ENCODE measurements around the gene TBC1D9B. TPM values are rescaled to one million over a fixed set of nuclear protein-coding genes. Genes with fewer than 3 reads are reported as not detected.

Gene TBC1D9B
- total and polyA plus RNA-seq, 2 experiments from 2014 or later: 55.7 to 78.8 TPM

DNA sequence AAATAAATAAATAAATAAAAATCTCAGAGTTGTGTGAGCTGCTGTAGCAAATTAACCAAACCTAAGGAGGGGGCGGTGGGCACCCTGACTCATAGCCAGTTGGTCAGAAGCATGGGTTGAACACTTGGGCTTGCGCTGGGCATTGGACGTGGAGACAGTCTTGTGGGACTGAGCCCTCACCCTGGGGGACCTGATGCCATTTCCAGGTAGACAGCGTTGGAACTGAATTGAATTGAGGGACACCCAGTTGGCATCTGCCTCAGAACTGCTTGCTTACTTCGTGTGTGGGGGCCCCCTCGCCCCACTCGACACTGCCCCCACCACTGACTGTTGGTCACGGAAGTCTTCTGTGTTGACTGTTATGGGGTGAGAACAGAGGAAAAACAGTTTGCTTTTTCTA is 19.0 kb upstream of the TBC1D9B start:
- Histone ChIP-seq H3K36me3 (ENCODE audit: low read depth) (no peaks in the 10 kb centered on the region), H3K27ac (no peak overlapping the region), H3F3A (ENCODE audit: insufficient read depth) (no peaks in the 10 kb centered on the region), H3K4me1 (ENCODE audit: insufficient read depth) (no peaks in the 10 kb centered on the region), H3K4me2 (ENCODE audit: unreplicated experiment) (no peak overlapping the region), H3K79me2 (ENCODE audit: insufficient read depth) (no peaks in the 10 kb centered on the region), H3K4me3 (no peak overlapping the region), H4K20me1 (ENCODE audit: insufficient read depth) (no peaks in the 10 kb centered on the region), H3K9me3 (ENCODE audit: low read depth) (no peaks in the 10 kb centered on the region), H3K9me2 (ENCODE audit: insufficient read depth) (no peaks in the 10 kb centered on the region), H3K9ac (no peak overlapping the region), H2AFZ (no peak overlapping the region), H3K27me3 (replicated peaks; ENCODE audit: insufficient read depth) (no peaks in the 10 kb centered on the region)
- TF ChIP-seq EZH2phosphoT487 (IDR thresholded peaks at IDR 0.05; ENCODE audit: insufficient read depth, low read depth) (no peak), EZH2 (IDR thresholded peaks at IDR 0.05; ENCODE audit: insufficient read depth, poor library complexity, severe bottlenecking) (no peak)
- in situ Hi-C loops (cut with MboI): no loop called here
- 54 to 56% methylated on average over 8 of the region's 8 CpGs for WGBS, 2 experiments (ENCODE audit: low coverage in 1 of 2, low lambda C conversion rate in 2 of 2, missing lambda C conversion rate in 2 of 2)
- DNase-seq: no peak

DNA sequence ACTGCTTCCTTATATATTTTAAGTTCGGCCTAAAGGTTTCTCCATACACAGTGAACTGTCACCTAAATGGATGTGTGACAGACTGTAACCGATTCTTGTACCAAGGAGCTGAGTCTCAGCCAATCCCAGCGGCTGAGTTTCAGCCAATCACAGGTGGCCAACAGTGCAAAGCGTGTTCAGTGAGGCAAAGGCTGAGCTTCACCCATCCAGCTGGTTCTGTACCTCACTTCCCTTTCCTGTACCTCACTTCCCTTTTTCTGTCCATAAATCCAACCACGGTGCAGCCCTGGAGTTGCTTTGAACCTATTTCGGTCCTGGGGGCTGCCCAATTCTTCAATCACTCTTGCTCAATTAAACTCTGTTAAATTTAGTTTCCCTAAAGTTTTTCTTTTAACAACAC is 15.7 kb upstream of the TBC1D9B start:
- TF ChIP-seq EZH2phosphoT487 (IDR thresholded peaks at IDR 0.05; ENCODE audit: insufficient read depth, low read depth) (no peak), EZH2 (IDR thresholded peaks at IDR 0.05; ENCODE audit: insufficient read depth, poor library complexity, severe bottlenecking) (no peak)
- no peaks in the 10 kb centered on the region for H3K79me2 ChIP-seq (ENCODE audit: insufficient read depth)
- no peaks in the 10 kb centered on the region for H4K20me1 ChIP-seq (ENCODE audit: insufficient read depth)
- no peak overlapping the region for H2AFZ ChIP-seq
- no peak overlapping the region for H3K4me2 ChIP-seq (ENCODE audit: unreplicated experiment)
- H3F3A ChIP-seq (ENCODE audit: insufficient read depth): no peaks in the 10 kb centered on the region
- no peak overlapping the region for H3K27ac ChIP-seq
- no peak overlapping the region for H3K4me3 ChIP-seq
- H3K27me3 ChIP-seq (replicated peaks; ENCODE audit: insufficient read depth): no peaks in the 10 kb centered on the region
- H3K9me3 ChIP-seq (ENCODE audit: low read depth): no peaks in the 10 kb centered on the region
- 77 to 81% methylated on average over 6 of the region's 6 CpGs for WGBS, 2 experiments (ENCODE audit: low coverage in 1 of 2, low lambda C conversion rate in 2 of 2, missing lambda C conversion rate in 2 of 2)
- no peaks in the 10 kb centered on the region for H3K36me3 ChIP-seq (ENCODE audit: low read depth)
- no peak for DNase-seq
- no peaks in the 10 kb centered on the region for H3K9me2 ChIP-seq (ENCODE audit: insufficient read depth)
- no peak overlapping the region for H3K9ac ChIP-seq
- H3K4me1 ChIP-seq (ENCODE audit: insufficient read depth): no peaks in the 10 kb centered on the region
- in situ Hi-C loops (cut with MboI): no loop called here

DNA sequence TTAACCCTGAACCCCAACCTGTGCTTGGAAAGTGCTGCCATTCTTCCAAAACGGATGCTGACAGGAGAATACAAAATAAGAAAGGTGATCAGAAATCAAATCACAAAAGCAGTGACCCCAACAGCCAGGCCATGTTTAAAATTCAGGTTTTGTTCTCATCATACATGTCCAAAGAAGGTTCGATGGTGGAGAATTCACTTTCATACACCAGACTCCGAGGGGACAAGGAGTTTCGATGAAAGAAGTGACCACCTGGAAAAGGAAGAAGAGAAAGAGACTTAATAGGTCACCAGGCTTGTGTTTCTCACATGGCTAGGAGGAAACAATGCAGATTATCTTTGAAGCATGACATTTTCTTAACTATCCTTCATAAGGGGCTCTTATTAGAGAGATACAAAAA is 12.5 kb upstream of the TBC1D9B start:
- WGBS, 2 experiments (ENCODE audit: low coverage in 1 of 2, low lambda C conversion rate in 2 of 2, missing lambda C conversion rate in 2 of 2): 70 to 78% methylated on average over 4 of the region's 4 CpGs
- no peaks in the 10 kb centered on the region for H3K27me3 ChIP-seq (replicated peaks; ENCODE audit: insufficient read depth)
- in situ Hi-C loops (cut with MboI): no loop called here
- TF ChIP-seq EZH2 (IDR thresholded peaks at IDR 0.05; ENCODE audit: insufficient read depth, poor library complexity, severe bottlenecking) (no peak), EZH2phosphoT487 (IDR thresholded peaks at IDR 0.05; ENCODE audit: insufficient read depth, low read depth) (no peak)
- H2AFZ ChIP-seq: no peak overlapping the region
- no peaks in the 10 kb centered on the region for H4K20me1 ChIP-seq (ENCODE audit: insufficient read depth)
- DNase-seq: no peak
- H3K4me1 ChIP-seq (ENCODE audit: insufficient read depth): no peaks in the 10 kb centered on the region
- H3K4me3 ChIP-seq: no peak overlapping the region
- H3K9ac ChIP-seq: no peak overlapping the region
- H3K36me3 ChIP-seq (ENCODE audit: low read depth): no peaks in the 10 kb centered on the region
- no peak overlapping the region for H3K4me2 ChIP-seq (ENCODE audit: unreplicated experiment)
- H3K9me3 ChIP-seq (ENCODE audit: low read depth): no peaks in the 10 kb centered on the region
- no peaks in the 10 kb centered on the region for H3F3A ChIP-seq (ENCODE audit: insufficient read depth)
- H3K79me2 ChIP-seq (ENCODE audit: insufficient read depth): no peaks in the 10 kb centered on the region
- H3K9me2 ChIP-seq (ENCODE audit: insufficient read depth): no peaks in the 10 kb centered on the region
- no peak overlapping the region for H3K27ac ChIP-seq

DNA sequence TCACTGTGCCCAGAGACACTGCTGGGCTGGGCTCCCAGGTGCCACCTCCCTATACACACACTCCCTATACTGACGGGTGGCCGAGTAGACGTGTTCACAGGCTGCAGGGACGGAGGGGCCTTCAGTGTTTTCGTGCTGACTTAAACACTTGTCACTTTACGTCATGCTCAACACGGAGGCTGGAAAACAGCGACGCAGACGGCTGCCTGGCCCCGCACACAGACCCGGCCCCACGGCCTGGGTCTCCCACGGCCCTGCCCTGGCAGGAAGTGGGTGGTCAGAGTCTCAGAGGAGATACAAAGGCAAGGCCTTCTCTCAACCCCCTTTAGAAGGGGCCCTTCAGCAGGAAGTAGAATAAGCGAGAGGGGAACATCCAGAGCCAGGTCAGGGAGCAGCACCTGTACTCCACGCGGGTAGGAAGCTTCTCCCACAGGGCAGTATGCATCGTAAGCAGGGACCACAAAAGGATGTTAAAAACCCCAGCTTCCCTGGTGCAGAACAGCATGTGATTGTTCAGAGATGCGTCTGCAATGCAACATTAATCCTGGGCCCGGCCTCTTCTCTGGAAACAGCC is 11.9 kb upstream of the TBC1D9B start:
- Histone ChIP-seq H3K27me3 (replicated peaks; ENCODE audit: insufficient read depth) (no peaks in the 10 kb centered on the region), H3K79me2 (ENCODE audit: insufficient read depth) (no peaks in the 10 kb centered on the region), H3K36me3 (ENCODE audit: low read depth) (no peaks in the 10 kb centered on the region), H2AFZ (no peak overlapping the region), H3K9me2 (ENCODE audit: insufficient read depth) (no peaks in the 10 kb centered on the region), H3F3A (ENCODE audit: insufficient read depth) (no peaks in the 10 kb centered on the region), H3K9ac (no peak overlapping the region), H3K4me3 (no peak overlapping the region), H3K4me2 (ENCODE audit: unreplicated experiment) (no peak overlapping the region), H3K27ac (no peak overlapping the region), H3K9me3 (ENCODE audit: low read depth) (no peaks in the 10 kb centered on the region), H4K20me1 (ENCODE audit: insufficient read depth) (no peaks in the 10 kb centered on the region), H3K4me1 (ENCODE audit: insufficient read depth) (no peaks in the 10 kb centered on the region)
- in situ Hi-C loops (cut with MboI): no loop called here
- no peak for DNase-seq
- no peak for TF ChIP-seq EZH2phosphoT487 (IDR thresholded peaks at IDR 0.05; ENCODE audit: insufficient read depth, low read depth)
- TF ChIP-seq EZH2 (IDR thresholded peaks at IDR 0.05; ENCODE audit: insufficient read depth, poor library complexity, severe bottlenecking): no peak
- WGBS, 2 experiments (ENCODE audit: low coverage in 1 of 2, low lambda C conversion rate in 2 of 2, missing lambda C conversion rate in 2 of 2): 70 to 76% methylated on average over 15 to 20 of the region's 20 CpGs
